HG02610 (cell line): Measurements from ENCODE around the gene SSR2.
"Not testable (repeated sequence)": the region's sequence is repeated elsewhere in the genome, so short reads cannot be mapped to it uniquely, and the experiment has no call there.

Experiments used
- ATAC-seq: cut with Tn5 transposase; IDR thresholded peaks from one replicate; pipeline ENCODE4 v1.9.1; 2021; ENCODE audit warnings: mild to moderate bottlenecking, moderate library complexity; ENCODE audit not compliant: unreplicated experiment

The SSR2 gene

GRCh38 chr1:156048663-156049258 is 28.0 kb upstream of the SSR2 start:
- ATAC-seq = no peak

- no peak for ATAC-seq
Measured at GRCh38 chr1:156045076-156045475, 24.3 kb upstream of the SSR2 start.

- ATAC-seq = no peak
Measured at GRCh38 chr1:156042828-156043227, 22.1 kb upstream of the SSR2 start.

GRCh38 chr1:156034991-156035390 is 14.2 kb upstream of the SSR2 start:
- ATAC-seq = not testable (repeated sequence)

- ATAC-seq = no peak
Measured at GRCh38 chr1:156033011-156033410, 12.3 kb upstream of the SSR2 start.

- no peak for ATAC-seq
Measured at GRCh38 chr1:156026588-156026987, 5.8 kb upstream of the SSR2 start.

- no peak for ATAC-seq
Measured at GRCh38 chr1:156025876-156026275, 5.1 kb upstream of the SSR2 start.

- ATAC-seq = no peak
Measured at GRCh38 chr1:156024801-156025200, 4.0 kb upstream of the SSR2 start.

GRCh38 chr1:156021954-156022353 is 1.2 kb upstream of the SSR2 start:
- no peak for ATAC-seq

GRCh38 chr1:156021093-156021428 is 310 bp upstream of the SSR2 start:
- ATAC-seq = no peak

GRCh38 chr1:156019946-156020292 is 832 bp downstream of the SSR2 start:
- no peak for ATAC-seq

- ATAC-seq = no peak
Measured at GRCh38 chr1:156014829-156015228, 5.9 kb downstream of the SSR2 start.

- ATAC-seq = peak; percentile 92
Measured at GRCh38 chr1:156012051-156012817, 8.5 kb downstream of the SSR2 start.

- ATAC-seq = no peak
Measured at GRCh38 chr1:156009404-156009803, 11.3 kb downstream of the SSR2 start.

GRCh38 chr1:156006666-156007376 is 13.9 kb downstream of the SSR2 start:
- no peak for ATAC-seq

GRCh38 chr1:156004843-156005584 is 15.7 kb downstream of the SSR2 start:
- no peak for ATAC-seq

- ATAC-seq = no peak
Measured at GRCh38 chr1:156003923-156004188, 16.9 kb downstream of the SSR2 start.

- no peak for ATAC-seq
Measured at GRCh38 chr1:156002188-156002911, 18.4 kb downstream of the SSR2 start.

GRCh38 chr1:156001662-156002171 is 19.0 kb downstream of the SSR2 start:
- ATAC-seq = no peak

- ATAC-seq = no peak
Measured at GRCh38 chr1:156001021-156001661, 19.6 kb downstream of the SSR2 start.
